ENCODE results near the gene SLC37A4. TPM values are rescaled to one million over a fixed set of nuclear protein-coding genes. Genes with fewer than 3 reads are reported as not detected.

Gene SLC37A4
- total RNA-seq, 1 experiment from 2014 or later = 49.3 TPM

DNA sequence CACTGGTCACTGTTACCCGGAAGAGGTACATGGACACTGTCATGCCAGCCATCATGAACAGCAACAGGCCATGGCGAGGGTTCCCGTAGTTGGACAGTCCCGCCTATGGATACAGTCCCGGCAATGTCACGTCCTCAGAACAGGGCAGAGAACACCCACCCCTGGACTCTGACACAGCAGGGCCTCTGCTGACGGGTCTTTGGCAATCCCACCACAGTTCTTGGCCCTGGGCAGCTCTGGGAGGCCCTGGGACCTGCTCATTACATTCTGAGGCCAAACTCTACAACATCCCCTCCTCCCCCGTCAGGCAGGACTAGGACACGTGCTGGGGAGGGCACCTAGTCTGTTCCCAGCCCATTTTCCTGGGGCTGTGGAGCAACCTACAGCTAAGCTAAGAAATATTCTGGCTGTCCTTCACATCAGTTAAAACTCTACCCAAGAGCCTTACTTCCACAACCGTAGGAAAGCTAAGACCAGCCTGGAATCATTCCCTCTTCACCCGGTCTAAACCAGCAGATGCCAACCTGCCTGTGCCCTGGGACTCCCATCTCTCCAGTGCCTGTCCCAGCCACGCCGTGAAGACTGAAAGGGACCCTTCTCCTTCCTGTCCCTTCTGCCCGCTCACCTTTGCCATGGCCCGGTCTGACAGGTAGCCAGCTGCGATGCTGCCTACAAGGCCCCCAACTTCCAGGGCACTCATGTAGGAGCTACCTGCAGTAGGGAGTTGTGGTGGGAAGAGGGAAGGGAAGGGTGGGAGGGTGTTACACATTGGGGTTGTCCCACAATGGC is 4.5 kb downstream of the SLC37A4 start:
- no peak for DNase-seq (ENCODE audit: low spot score)
- Histone ChIP-seq H3K27ac (ENCODE audit: low read depth, low read length, poor library complexity, severe bottlenecking) (no peak overlapping the region), H3K27me3 (replicated peaks; ENCODE audit: insufficient read depth, low read depth, low read length, poor library complexity) (no peaks in the 10 kb centered on the region), H3K4me3 (ENCODE audit: low read depth, low read length, poor library complexity, severe bottlenecking) (no peak overlapping the region), H3K4me1 (ENCODE audit: insufficient read depth, low read length, poor library complexity, severe bottlenecking) (peaks cover 13% of the 10 kb centered on the region), H3K36me3 (ENCODE audit: insufficient read depth, low read length, poor library complexity, severe bottlenecking) (peaks cover 68% of the 10 kb centered on the region), H3K9me3 (ENCODE audit: low read depth, low read length, poor library complexity, severe bottlenecking) (no peaks in the 10 kb centered on the region)
- CTCF ChIA-PET = no interaction called here
- no TSS peak for BruUV-seq (replicated peaks)
- TF ChIP-seq, protein P1, sequence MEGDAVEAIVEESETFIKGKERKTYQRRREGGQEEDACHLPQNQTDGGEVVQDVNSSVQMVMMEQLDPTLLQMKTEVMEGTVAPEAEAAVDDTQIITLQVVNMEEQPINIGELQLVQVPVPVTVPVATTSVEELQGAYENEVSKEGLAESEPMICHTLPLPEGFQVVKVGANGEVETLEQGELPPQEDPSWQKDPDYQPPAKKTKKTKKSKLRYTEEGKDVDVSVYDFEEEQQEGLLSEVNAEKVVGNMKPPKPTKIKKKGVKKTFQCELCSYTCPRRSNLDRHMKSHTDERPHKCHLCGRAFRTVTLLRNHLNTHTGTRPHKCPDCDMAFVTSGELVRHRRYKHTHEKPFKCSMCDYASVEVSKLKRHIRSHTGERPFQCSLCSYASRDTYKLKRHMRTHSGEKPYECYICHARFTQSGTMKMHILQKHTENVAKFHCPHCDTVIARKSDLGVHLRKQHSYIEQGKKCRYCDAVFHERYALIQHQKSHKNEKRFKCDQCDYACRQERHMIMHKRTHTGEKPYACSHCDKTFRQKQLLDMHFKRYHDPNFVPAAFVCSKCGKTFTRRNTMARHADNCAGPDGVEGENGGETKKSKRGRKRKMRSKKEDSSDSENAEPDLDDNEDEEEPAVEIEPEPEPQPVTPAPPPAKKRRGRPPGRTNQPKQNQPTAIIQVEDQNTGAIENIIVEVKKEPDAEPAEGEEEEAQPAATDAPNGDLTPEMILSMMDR (conservative IDR thresholded peaks at IDR 0.05; ENCODE audit: low read depth, low read length) = no peak
- TF ChIP-seq EZH2 (IDR thresholded peaks at IDR 0.05; ENCODE audit: borderline replicate concordance, low read depth, low read length, poor library complexity, severe bottlenecking) = no peak
- intact Hi-C loops (cut with micrococcal nuclease; ENCODE audit: unreplicated experiment) = no loop called here
- POLR2A ChIA-PET (ENCODE audit: low non-redundant PET) = no interaction called here

- ChIA-PET POLR2A (ENCODE audit: low non-redundant PET) (no interaction called here), CTCF (no interaction called here)
- Histone ChIP-seq H3K4me3 (ENCODE audit: low read depth, low read length, poor library complexity, severe bottlenecking) (no peak overlapping the region), H3K9me3 (ENCODE audit: low read depth, low read length, poor library complexity, severe bottlenecking) (no peaks in the 10 kb centered on the region), H3K4me1 (ENCODE audit: insufficient read depth, low read length, poor library complexity, severe bottlenecking) (peaks cover 13% of the 10 kb centered on the region), H3K27ac (ENCODE audit: low read depth, low read length, poor library complexity, severe bottlenecking) (no peak overlapping the region), H3K36me3 (ENCODE audit: insufficient read depth, low read length, poor library complexity, severe bottlenecking) (peaks cover 72% of the 10 kb centered on the region), H3K27me3 (replicated peaks; ENCODE audit: insufficient read depth, low read depth, low read length, poor library complexity) (no peaks in the 10 kb centered on the region)
- BruUV-seq (replicated peaks) = no TSS peak
- intact Hi-C loops (cut with micrococcal nuclease; ENCODE audit: unreplicated experiment) = no loop called here
- TF ChIP-seq, protein P1 (conservative IDR thresholded peaks at IDR 0.05; ENCODE audit: low read depth, low read length) = no peak
- no peak for TF ChIP-seq EZH2 (IDR thresholded peaks at IDR 0.05; ENCODE audit: borderline replicate concordance, low read depth, low read length, poor library complexity, severe bottlenecking)
- no peak for DNase-seq (ENCODE audit: low spot score)
These were observed 5.1 kb downstream of the SLC37A4 start for GRCh38 chr11:119025541-119025940.

GRCh38 chr11:119025099-119025473 is 5.6 kb downstream of the SLC37A4 start:
- no peak for DNase-seq (ENCODE audit: low spot score)
- intact Hi-C loops (cut with micrococcal nuclease; ENCODE audit: unreplicated experiment) = no loop called here
- H3K27ac ChIP-seq (ENCODE audit: low read depth, low read length, poor library complexity, severe bottlenecking) = no peak overlapping the region
- TF ChIP-seq, protein P1 (conservative IDR thresholded peaks at IDR 0.05; ENCODE audit: low read depth, low read length) = no peak
- no peak for TF ChIP-seq EZH2 (IDR thresholded peaks at IDR 0.05; ENCODE audit: borderline replicate concordance, low read depth, low read length, poor library complexity, severe bottlenecking)
- H3K9me3 ChIP-seq (ENCODE audit: low read depth, low read length, poor library complexity, severe bottlenecking) = no peaks in the 10 kb centered on the region
- no peaks in the 10 kb centered on the region for H3K27me3 ChIP-seq (replicated peaks; ENCODE audit: insufficient read depth, low read depth, low read length, poor library complexity)
- H3K4me1 ChIP-seq (ENCODE audit: insufficient read depth, low read length, poor library complexity, severe bottlenecking) = peaks cover 17% of the 10 kb centered on the region
- H3K4me3 ChIP-seq (ENCODE audit: low read depth, low read length, poor library complexity, severe bottlenecking) = no peak overlapping the region
- ChIA-PET CTCF (no interaction called here), POLR2A (ENCODE audit: low non-redundant PET) (no interaction called here)
- H3K36me3 ChIP-seq (ENCODE audit: insufficient read depth, low read length, poor library complexity, severe bottlenecking) = peaks cover 72% of the 10 kb centered on the region
- BruUV-seq (replicated peaks) = no TSS peak
